GM12801 (cell line): Measurements from ENCODE around the gene CENPU.

ENCODE experiments used
- TF ChIP-seq, protein P1 (sequence below): IDR thresholded peaks from one replicate; pipeline ENCODE4 v1.5.1; 2011; ENCODE audit warnings: control low read depth; ENCODE audit not compliant: insufficient read length; ENCODE audit errors: extremely low read depth

The CENPU gene

GRCh38 chr4:184732126-184732525 is 1.8 kb downstream of the CENPU start:
- TF ChIP-seq, protein P1, sequence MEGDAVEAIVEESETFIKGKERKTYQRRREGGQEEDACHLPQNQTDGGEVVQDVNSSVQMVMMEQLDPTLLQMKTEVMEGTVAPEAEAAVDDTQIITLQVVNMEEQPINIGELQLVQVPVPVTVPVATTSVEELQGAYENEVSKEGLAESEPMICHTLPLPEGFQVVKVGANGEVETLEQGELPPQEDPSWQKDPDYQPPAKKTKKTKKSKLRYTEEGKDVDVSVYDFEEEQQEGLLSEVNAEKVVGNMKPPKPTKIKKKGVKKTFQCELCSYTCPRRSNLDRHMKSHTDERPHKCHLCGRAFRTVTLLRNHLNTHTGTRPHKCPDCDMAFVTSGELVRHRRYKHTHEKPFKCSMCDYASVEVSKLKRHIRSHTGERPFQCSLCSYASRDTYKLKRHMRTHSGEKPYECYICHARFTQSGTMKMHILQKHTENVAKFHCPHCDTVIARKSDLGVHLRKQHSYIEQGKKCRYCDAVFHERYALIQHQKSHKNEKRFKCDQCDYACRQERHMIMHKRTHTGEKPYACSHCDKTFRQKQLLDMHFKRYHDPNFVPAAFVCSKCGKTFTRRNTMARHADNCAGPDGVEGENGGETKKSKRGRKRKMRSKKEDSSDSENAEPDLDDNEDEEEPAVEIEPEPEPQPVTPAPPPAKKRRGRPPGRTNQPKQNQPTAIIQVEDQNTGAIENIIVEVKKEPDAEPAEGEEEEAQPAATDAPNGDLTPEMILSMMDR: no peak

- TF ChIP-seq, protein P1: no peak
Measured at GRCh38 chr4:184731056-184731455, 2.8 kb downstream of the CENPU start.

DNA sequence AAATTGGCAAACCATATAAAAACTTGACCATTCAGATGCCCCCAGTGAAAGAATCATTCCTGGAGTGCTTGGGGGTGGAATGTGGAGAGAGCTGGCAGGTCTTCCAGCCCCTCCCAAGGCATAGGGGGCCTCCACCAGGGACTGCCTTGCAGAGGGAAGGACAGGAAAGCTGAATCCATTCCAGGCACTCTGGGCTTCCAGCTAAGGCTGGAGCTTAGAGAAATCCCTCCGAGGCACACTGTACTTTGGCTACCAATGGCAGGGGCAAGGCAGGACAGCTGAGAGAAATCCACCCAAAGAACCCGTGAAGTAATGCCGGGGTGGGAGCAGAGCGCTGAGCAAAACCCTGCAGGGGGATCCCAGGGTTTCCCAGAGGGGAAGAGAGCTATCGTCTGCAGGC is 4.0 kb downstream of the CENPU start:
- TF ChIP-seq, protein P1: no peak

- TF ChIP-seq, protein P1: no peak
Measured at GRCh38 chr4:184728858-184729257, 5.0 kb downstream of the CENPU start.

DNA sequence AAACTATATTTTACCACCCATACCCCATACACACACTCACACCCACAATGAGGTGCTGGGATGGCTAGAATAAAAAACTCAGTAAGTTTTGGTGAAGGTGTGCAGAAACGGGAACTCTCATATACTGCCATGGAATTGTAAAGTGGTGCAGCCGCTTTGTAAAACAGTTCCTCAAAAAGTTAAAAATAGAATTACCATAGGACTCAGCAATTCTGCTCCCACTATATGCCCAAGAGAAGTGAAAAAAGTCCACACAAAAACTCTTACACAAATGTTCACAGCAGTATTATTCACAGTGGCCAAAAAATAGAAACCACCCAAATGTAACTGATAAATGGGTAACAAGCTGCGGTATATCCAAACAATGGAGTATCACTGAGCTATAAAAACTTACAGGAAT is 6.5 kb downstream of the CENPU start:
- TF ChIP-seq, protein P1: no peak

DNA sequence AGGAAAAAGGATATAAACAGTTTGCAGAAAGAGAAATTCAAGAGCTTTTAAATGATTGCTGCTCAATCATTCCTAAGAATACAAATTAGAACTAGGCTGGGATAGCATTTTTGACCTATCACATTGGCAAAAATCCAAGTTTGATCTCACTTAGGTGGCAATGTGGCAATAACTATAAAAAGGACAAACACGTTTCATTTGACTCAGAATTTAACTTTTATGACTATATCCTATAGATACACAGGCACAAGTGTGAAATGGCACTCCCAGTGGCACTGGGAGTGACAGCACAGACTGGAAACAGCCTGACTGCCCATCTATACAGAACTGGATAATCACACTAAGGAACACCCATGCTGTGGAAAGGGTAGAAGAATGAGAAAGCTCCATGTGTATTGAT is 11.1 kb downstream of the CENPU start:
- TF ChIP-seq, protein P1: no peak

DNA sequence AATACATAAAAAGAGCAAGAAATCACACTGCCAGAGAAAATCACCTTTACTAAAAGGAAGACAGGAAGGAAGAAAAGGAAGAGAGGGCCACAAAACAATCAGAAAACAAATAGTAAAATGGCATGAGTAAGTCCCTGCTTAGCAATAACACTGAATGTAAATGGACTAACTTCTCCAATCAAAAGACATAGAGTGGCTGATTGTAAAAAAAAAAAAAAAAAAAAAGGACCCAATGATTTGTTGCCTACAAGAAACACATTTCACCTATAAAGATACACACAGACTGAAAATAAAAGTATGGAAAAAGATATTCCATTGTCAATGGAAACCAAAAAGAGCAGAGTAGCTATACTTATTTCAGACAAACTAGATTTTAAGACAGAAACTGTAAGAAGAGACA is 12.6 kb downstream of the CENPU start:
- TF ChIP-seq, protein P1: no peak

GRCh38 chr4:184719407-184719806 is 14.5 kb downstream of the CENPU start:
- TF ChIP-seq, protein P1: no peak
